ENCODE measurements around the gene ELOVL2. TPM values are rescaled to one million over a fixed set of nuclear protein-coding genes. Genes with fewer than 3 reads are reported as not detected.

The ELOVL2 gene
- total RNA-seq, 2 experiments from 2014 or later: not detected

GRCh38 chr6:10957414-10957886 is 86.7 kb downstream of the ELOVL2 start:
- CTCF ChIA-PET (ENCODE audit: unreplicated experiment): no interaction called here
- intact Hi-C loops (cut with micrococcal nuclease; ENCODE audit: unreplicated experiment): loop anchor here (10.0 kb wide), 1 partner anchor 617 kb away; no protein-coding TSS in a partner anchor

DNA sequence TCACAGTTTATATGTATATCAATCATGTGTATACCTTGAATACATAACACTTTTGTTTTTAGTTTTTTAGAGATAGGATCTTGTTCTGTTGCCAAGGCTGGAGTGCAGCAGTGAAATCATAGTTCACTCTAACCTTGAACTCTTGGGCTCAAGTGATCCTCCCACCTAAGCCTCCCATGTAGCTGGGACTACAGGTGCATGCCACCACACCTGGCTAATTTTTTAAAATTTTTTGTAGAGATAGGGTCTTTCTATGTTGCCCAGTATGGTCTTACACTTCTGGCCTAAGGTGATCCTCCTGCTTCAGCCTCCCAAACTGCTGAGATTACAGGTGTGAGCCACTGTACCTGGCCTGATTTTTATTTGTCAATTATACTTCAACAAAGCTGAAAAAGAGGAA is 87.3 kb downstream of the ELOVL2 start:
- no peak overlapping the region for H3K4me3 ChIP-seq (ENCODE audit: low read depth, low read length, poor library complexity, severe bottlenecking)
- BruUV-seq (replicated peaks): no TSS peak
- no peaks in the 10 kb centered on the region for H4K20me1 ChIP-seq (ENCODE audit: insufficient read depth, low read length)
- ChIA-PET POLR2A (no interaction called here), CTCF (ENCODE audit: unreplicated experiment) (interaction anchor here (0.6 kb wide), 1 partner anchor 254 kb away, joined by 3 read pairs; no protein-coding TSS in a partner anchor)
- H2AFZ ChIP-seq (ENCODE audit: low read length): no peak overlapping the region
- DNase-seq (ENCODE audit: low spot score): no peak
- no peaks in the 10 kb centered on the region for H3K4me1 ChIP-seq (ENCODE audit: insufficient read depth, low read length, poor library complexity, severe bottlenecking)
- no peaks in the 10 kb centered on the region for H3K79me2 ChIP-seq (ENCODE audit: insufficient read depth, low read depth, low read length)
- TF ChIP-seq EZH2phosphoT487 (IDR thresholded peaks at IDR 0.05; ENCODE audit: borderline replicate concordance, low read depth, low read length): no peak
- no peak for TF ChIP-seq CTCF (conservative IDR thresholded peaks at IDR 0.05; ENCODE audit: low read length)
- no peaks in the 10 kb centered on the region for H3K36me3 ChIP-seq (ENCODE audit: insufficient read depth, low read length)
- intact Hi-C loops (cut with micrococcal nuclease; ENCODE audit: unreplicated experiment): loop anchor here (10.0 kb wide), 1 partner anchor 618 kb away; no protein-coding TSS in a partner anchor
- no peak overlapping the region for H3K4me2 ChIP-seq (ENCODE audit: low read length)
- no peaks in the 10 kb centered on the region for H3K9me2 ChIP-seq (ENCODE audit: insufficient read depth, low read length)
- H3K27ac ChIP-seq (ENCODE audit: low read depth, low read length, poor library complexity, severe bottlenecking): no peak overlapping the region
- H3K9me3 ChIP-seq (ENCODE audit: low read length): no peaks in the 10 kb centered on the region

More at GRCh38 chr6:10957414-10957886, 86.7 kb downstream of the ELOVL2 start:
- Histone ChIP-seq H3K4me2 (ENCODE audit: low read length) (no peak overlapping the region), H3K9me3 (ENCODE audit: low read length) (no peaks in the 10 kb centered on the region), H3K4me1 (ENCODE audit: insufficient read depth, low read length, poor library complexity, severe bottlenecking) (no peaks in the 10 kb centered on the region), H3K27ac (ENCODE audit: low read depth, low read length, poor library complexity, severe bottlenecking) (no peak overlapping the region), H3K9me2 (ENCODE audit: insufficient read depth, low read length) (no peaks in the 10 kb centered on the region), H2AFZ (ENCODE audit: low read length) (no peak overlapping the region), H3K79me2 (ENCODE audit: insufficient read depth, low read depth, low read length) (no peaks in the 10 kb centered on the region), H3K36me3 (ENCODE audit: insufficient read depth, low read length) (no peaks in the 10 kb centered on the region), H4K20me1 (ENCODE audit: insufficient read depth, low read length) (no peaks in the 10 kb centered on the region), H3K4me3 (ENCODE audit: low read depth, low read length, poor library complexity, severe bottlenecking) (no peak overlapping the region)
- no peak for DNase-seq (ENCODE audit: low spot score)
- POLR2A ChIA-PET: no interaction called here
- BruUV-seq (replicated peaks): no TSS peak
- TF ChIP-seq CTCF (conservative IDR thresholded peaks at IDR 0.05; ENCODE audit: low read length) (no peak), EZH2phosphoT487 (IDR thresholded peaks at IDR 0.05; ENCODE audit: borderline replicate concordance, low read depth, low read length) (no peak)

DNA sequence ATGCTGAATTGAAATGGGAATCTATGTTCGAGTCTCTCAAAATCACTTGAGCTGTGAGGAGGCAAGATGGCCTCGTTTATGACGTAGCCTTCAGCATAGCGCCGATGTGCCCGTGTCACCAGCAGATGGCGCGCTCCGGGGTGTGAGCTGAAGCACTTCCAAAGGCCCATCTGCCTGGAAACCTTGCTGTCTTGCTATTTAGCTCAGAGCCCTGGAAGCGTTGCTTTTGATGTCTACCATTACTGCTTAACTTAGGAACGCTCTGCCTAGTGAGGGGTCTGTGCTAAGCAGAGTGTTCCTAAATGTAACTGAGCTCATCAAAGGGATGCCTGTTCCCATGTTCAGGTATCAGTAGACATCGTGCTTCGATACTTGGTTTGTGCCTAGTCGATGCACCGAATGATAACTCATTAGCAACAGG is 89.5 kb downstream of the ELOVL2 start:
- H3K4me1 ChIP-seq (ENCODE audit: insufficient read depth, low read length, poor library complexity, severe bottlenecking): no peaks in the 10 kb centered on the region
- DNase-seq (ENCODE audit: low spot score): peak; percentile 71
- H3K9me2 ChIP-seq (ENCODE audit: insufficient read depth, low read length): no peaks in the 10 kb centered on the region
- H3K36me3 ChIP-seq (ENCODE audit: insufficient read depth, low read length): no peaks in the 10 kb centered on the region
- H3K79me2 ChIP-seq (ENCODE audit: insufficient read depth, low read depth, low read length): no peaks in the 10 kb centered on the region
- intact Hi-C loops (cut with micrococcal nuclease; ENCODE audit: unreplicated experiment): loop anchor here (1.0 to 10.0 kb wide), 4 partner anchors 115 to 620 kb away; no protein-coding TSS in a partner anchor
- H3K4me2 ChIP-seq (ENCODE audit: low read length): no peak overlapping the region
- H4K20me1 ChIP-seq (ENCODE audit: insufficient read depth, low read length): no peaks in the 10 kb centered on the region
- ChIA-PET POLR2A (no interaction called here), CTCF (ENCODE audit: unreplicated experiment) (interaction anchor here (0.5 to 1.6 kb wide), 3 partner anchors 55 to 114 kb away, joined by 3 to 5 read pairs (median 3); no protein-coding TSS in a partner anchor)
- 0 out of 2 replicates have a peak overlapping the region, but pooled peaks have one; percentile 35 for H2AFZ ChIP-seq (ENCODE audit: low read length)
- peak; percentile 92 for TF ChIP-seq CTCF (conservative IDR thresholded peaks at IDR 0.05; ENCODE audit: low read length)
- TF ChIP-seq EZH2phosphoT487 (IDR thresholded peaks at IDR 0.05; ENCODE audit: borderline replicate concordance, low read depth, low read length): no peak
- no peak overlapping the region for H3K27ac ChIP-seq (ENCODE audit: low read depth, low read length, poor library complexity, severe bottlenecking)
- no peak overlapping the region for H3K4me3 ChIP-seq (ENCODE audit: low read depth, low read length, poor library complexity, severe bottlenecking)
- H3K9me3 ChIP-seq (ENCODE audit: low read length): no peaks in the 10 kb centered on the region
- BruUV-seq (replicated peaks): no TSS peak

All from OCI-LY7 (cell line).